ENCODE results near the gene VWA3A.
"Not testable (repeated sequence)": the region's sequence is repeated elsewhere in the genome, so short reads cannot be mapped to it uniquely, and the experiment has no call there.

VWA3A gene

DNA sequence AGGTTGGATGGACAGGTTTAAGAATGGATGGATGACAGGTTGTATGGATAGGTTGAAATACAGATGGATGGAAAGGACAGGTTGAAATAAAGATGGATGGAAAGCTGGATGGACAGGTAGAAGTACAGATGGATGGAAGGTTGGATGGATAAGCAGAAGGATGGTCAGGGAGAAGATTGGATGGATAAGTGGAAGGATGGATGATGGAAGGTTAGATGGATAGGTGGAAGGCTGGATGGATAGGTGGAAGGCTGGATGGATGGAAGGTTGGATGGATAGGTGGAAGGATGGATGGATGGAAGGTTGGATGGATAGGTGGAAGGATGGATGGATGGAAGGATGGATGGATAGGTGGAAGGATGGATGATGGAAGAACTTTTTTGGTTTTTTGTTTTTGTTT is 69.1 kb downstream of the VWA3A start:
- TF ChIP-seq, protein P1, sequence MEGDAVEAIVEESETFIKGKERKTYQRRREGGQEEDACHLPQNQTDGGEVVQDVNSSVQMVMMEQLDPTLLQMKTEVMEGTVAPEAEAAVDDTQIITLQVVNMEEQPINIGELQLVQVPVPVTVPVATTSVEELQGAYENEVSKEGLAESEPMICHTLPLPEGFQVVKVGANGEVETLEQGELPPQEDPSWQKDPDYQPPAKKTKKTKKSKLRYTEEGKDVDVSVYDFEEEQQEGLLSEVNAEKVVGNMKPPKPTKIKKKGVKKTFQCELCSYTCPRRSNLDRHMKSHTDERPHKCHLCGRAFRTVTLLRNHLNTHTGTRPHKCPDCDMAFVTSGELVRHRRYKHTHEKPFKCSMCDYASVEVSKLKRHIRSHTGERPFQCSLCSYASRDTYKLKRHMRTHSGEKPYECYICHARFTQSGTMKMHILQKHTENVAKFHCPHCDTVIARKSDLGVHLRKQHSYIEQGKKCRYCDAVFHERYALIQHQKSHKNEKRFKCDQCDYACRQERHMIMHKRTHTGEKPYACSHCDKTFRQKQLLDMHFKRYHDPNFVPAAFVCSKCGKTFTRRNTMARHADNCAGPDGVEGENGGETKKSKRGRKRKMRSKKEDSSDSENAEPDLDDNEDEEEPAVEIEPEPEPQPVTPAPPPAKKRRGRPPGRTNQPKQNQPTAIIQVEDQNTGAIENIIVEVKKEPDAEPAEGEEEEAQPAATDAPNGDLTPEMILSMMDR (IDR thresholded peaks at IDR 0.05; ENCODE audit: low read depth, low read length), result no peak
- H3K4me3 ChIP-seq (ENCODE audit: low read depth, low read length), result no peak overlapping the region

DNA sequence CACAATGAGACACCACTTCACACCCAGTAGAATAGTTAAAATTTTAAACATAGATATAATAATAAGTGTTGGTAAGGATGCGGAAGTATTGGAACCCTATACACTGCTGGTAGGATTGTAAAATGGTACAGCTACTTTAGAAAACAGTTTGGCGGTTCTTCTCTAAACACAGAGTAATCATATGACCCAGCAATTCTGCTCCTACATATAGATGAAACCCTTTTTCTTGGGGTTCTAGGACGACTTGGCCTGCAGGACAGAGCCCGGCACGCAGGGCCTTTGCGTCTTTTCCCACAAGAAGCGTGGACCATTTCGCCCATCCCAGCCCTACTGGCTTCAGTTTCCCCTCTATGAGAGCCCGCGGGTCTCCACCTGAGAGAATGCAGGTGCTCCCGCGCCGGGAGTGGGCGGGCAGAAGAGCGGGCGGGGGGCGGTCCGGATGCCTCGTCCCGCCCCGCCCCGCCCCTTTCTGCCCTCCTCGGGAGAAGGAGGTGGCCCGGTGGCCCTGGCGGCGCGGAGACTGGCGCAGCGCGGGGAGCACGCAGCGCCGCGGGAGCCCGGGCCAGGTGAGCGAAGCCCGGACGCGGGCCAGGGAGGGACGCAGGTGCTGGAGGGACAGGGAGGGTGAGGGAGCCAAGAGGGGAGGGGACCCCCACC is 69.8 kb downstream of the VWA3A start, which contains the start of gene SDR42E2:
SDR42E2 (plus strand) TSS at position 508 of the 657 bp plus-strand sequence. CDS start 3,077 bp downstream, outside the sequence.
- H3K4me3 ChIP-seq (ENCODE audit: low read depth, low read length), result no peak within 1 kb of the TSS
- TF ChIP-seq, protein P1 (IDR thresholded peaks at IDR 0.05; ENCODE audit: low read depth, low read length), result no peak

DNA sequence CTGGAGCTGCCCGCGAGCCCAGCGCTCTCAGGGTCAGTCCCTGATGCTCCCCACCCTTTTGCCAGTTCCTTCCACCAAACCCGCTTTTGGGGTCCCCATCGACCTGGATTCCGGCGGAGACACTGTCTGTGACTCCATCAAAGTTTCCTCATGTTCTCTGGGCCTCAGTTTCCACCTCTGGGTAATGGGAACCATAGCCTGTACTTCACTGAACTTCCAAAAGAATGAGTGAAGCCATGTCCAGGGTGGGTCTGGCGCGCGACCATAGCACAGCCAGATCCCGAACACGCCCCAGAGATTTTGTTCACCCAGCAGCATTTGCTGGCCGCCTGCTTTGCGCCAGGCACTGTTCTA is 70.3 kb downstream of the VWA3A start:
- no peak overlapping the region for H3K4me3 ChIP-seq (ENCODE audit: low read depth, low read length)
- TF ChIP-seq, protein P1 (IDR thresholded peaks at IDR 0.05; ENCODE audit: low read depth, low read length), result no peak

DNA sequence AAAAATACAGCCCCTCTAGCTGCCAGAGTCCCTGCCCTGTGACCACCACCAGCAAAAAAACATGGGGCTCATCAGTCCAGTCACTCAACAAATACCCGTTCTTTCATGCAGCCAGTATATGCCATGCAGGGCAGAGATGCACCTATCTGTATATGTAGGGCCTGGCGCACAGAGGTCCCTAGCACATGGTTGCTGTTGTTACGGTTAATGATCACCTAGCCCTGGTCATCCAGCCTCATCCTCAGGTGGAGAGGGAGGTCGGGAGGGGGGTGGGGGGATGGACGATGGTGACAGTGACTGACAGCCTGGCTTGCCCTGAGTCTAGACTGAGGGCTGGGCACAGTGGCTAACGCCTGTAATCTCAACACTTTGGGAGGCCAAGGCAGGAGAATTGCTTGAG is 71.5 kb downstream of the VWA3A start:
- no peak overlapping the region for H3K4me3 ChIP-seq (ENCODE audit: low read depth, low read length)
- TF ChIP-seq, protein P1 (IDR thresholded peaks at IDR 0.05; ENCODE audit: low read depth, low read length), result no peak

DNA sequence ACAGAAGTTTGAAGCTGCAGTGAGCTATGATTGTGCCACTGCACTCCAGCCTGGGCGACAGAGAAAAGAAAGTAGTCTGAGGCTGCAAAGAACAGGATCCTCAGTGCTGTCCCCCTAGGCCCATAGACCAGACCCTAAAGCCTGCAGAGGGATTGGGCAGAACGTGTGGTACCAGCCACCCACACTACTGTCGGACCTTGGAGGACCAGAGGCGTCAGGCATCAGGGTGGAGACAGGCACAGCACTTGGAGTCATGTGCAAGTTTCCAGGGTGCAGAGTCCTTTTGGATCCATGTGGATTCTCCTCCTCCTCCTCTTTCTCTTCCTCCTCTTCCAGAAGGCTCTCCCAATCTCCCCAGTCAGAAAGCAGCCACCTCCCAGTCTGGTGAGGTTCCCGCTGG is 72.1 kb downstream of the VWA3A start:
- no peak overlapping the region for H3K4me3 ChIP-seq (ENCODE audit: low read depth, low read length)
- TF ChIP-seq, protein P1 (IDR thresholded peaks at IDR 0.05; ENCODE audit: low read depth, low read length), result no peak

DNA sequence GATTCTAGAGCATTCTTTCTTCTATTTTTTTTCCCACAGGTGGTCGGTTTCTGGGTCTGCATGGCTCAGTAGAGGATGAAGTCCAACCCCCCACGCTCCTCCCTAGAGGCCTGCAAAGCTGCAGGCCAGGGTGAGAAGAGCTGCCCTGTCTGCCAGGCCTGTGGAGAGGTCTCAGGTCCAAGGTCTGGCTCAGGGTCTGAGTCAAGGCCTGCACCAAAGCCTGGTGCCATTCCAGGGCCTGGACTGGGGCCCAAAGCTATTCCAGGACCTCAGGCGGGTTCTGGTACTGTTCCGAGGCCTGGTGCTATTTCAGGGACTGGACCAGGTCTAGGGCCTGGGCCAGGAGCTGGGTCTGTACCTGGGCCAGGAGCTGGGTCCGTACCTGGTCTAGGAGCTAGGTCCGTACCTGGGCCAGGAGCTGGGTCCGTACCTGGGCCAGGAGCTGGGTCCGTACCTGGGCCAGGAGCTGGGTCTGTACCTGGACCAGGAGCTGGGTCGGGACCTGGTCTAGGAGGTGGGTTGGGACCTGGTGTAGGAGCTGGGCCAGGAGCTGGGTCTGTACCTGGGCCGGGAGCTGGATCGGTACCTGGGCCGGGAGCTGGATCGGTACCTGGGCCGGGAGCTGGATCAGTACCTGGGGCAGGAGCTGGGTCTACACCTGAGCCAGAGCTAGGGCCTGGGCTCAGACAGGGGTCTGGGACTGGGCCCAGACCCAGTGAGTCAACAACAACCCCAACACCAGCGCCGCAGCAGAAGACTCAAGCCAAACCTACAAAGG is 73.4 kb downstream of the VWA3A start:
- TF ChIP-seq, protein P1 (IDR thresholded peaks at IDR 0.05; ENCODE audit: low read depth, low read length), result no peak

DNA sequence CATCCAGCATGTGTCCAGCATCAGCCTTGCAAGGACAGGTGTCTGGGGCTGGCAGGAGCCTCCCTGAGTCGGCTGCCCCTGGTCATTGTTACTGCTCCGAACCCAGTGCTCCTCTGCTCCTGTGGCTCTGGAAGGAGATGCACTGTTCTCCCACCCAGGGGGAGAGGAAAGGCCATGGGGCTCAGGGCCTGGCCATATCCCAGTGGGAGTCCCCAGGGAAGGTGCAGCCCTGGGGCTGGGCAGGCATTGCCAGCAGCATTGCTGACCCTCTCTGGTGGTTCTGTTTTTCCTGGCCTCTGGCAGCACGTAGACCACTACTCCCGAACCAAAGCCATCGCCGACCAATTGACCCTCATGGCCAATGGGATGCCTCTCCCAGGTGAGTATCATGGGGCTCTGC is 79.6 kb downstream of the VWA3A start:
- H3K4me3 ChIP-seq (ENCODE audit: low read depth, low read length), result no peak overlapping the region
- TF ChIP-seq, protein P1 (IDR thresholded peaks at IDR 0.05; ENCODE audit: low read depth, low read length), result no peak

More for the DNA sequence above, 73.4 kb downstream of the VWA3A start:
- no peak overlapping the region for H3K4me3 ChIP-seq (ENCODE audit: low read depth, low read length)

DNA sequence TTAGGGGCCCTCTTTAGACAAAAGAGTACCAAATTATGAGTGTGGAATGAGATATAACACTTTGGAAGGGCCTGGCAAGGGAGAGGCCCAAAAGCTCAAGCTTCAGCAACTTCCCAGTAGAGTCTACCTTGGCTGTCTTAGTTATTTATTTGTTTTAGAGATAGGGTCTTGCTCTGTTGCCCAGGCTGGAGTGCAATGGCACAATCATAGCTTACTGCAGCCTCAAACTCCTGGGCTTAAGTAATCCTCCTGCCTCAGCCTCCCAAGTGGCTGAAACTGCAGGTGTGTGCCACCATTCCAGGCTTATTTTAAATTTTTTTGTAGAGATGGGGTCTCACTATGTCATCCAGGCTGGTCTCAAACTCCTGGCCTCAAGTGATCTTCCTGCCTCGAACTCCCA is 80.3 kb downstream of the VWA3A start:
- not testable (repeated sequence) for H3K4me3 ChIP-seq (ENCODE audit: low read depth, low read length)
